Hepatocyte (in vitro differentiated cells): ENCODE data around the gene CIDEB.

Source experiments
- EZH2 ChIP-seq: fragments of 200-600 bp; sonication (generic); IDR thresholded peaks from 2 replicates; pipeline ENCODE4 v1.6.1; 2016; ENCODE audit warnings: antibody characterized with exemption, mild to moderate bottlenecking, borderline replicate concordance
- TF ChIP-seq, protein P1 (sequence below): fragments of 200-600 bp; sonication (generic); IDR thresholded peaks from 2 replicates; pipeline ENCODE4 v1.5.1; 2016; ENCODE audit warnings: antibody characterized with exemption, mild to moderate bottlenecking; ENCODE audit not compliant: poor library complexity

- no peak for TF ChIP-seq EZH2
- TF ChIP-seq, protein P1, sequence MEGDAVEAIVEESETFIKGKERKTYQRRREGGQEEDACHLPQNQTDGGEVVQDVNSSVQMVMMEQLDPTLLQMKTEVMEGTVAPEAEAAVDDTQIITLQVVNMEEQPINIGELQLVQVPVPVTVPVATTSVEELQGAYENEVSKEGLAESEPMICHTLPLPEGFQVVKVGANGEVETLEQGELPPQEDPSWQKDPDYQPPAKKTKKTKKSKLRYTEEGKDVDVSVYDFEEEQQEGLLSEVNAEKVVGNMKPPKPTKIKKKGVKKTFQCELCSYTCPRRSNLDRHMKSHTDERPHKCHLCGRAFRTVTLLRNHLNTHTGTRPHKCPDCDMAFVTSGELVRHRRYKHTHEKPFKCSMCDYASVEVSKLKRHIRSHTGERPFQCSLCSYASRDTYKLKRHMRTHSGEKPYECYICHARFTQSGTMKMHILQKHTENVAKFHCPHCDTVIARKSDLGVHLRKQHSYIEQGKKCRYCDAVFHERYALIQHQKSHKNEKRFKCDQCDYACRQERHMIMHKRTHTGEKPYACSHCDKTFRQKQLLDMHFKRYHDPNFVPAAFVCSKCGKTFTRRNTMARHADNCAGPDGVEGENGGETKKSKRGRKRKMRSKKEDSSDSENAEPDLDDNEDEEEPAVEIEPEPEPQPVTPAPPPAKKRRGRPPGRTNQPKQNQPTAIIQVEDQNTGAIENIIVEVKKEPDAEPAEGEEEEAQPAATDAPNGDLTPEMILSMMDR = no peak
These were observed 17.0 kb downstream of the CIDEB start for GRCh38 chr14:24290746-24291145.
